Measurements from ENCODE around the gene GSN. TPM values are rescaled to one million over a fixed set of nuclear protein-coding genes. Genes with fewer than 3 reads are reported as not detected.
A peak's percentile ranks its signal among the peaks of the same experiment; 100 is the strongest.

Gene GSN
- total and polyA plus RNA-seq, 2 of the 13 experiments (the other 11 are each of a cell fraction or from before 2014, with no cell fraction given): 294 to 307 TPM

DNA sequence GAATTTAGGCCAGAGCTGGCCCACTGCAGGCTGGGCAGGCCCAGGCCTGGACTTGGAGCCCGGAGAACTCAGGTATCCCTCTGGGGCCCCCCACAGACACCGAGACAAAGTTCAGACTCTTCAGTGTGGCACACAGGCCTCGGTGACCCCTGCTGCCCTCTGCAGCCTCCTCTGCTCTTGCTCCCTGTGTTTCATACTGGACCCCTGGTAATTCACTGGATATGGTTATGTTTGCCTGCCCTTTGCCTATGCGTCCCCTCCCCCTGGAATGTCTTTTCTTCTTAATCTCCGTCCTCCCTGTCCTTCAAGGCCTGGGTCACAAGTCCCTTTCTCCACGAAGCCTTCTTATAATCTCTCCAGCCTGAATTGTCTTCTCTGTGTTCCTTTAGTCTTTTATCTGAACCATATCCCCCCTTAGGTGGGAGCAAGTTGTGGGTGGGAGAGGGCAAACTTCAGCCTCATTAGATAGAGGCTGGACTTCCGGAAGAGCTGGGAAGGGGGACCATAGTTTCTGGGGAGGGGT is 30.1 kb downstream of the GSN start (continued):
- no peak for TF ChIP-seq E2F1 (CRISPR knock-in tag; IDR thresholded peaks at IDR 0.05)
- no peak; the same call in 1 of the 2 replicates for TF ChIP-seq TOPORS (CRISPR knock-in tag; IDR thresholded peaks at IDR 0.05)
- TF ChIP-seq, protein P1, sequence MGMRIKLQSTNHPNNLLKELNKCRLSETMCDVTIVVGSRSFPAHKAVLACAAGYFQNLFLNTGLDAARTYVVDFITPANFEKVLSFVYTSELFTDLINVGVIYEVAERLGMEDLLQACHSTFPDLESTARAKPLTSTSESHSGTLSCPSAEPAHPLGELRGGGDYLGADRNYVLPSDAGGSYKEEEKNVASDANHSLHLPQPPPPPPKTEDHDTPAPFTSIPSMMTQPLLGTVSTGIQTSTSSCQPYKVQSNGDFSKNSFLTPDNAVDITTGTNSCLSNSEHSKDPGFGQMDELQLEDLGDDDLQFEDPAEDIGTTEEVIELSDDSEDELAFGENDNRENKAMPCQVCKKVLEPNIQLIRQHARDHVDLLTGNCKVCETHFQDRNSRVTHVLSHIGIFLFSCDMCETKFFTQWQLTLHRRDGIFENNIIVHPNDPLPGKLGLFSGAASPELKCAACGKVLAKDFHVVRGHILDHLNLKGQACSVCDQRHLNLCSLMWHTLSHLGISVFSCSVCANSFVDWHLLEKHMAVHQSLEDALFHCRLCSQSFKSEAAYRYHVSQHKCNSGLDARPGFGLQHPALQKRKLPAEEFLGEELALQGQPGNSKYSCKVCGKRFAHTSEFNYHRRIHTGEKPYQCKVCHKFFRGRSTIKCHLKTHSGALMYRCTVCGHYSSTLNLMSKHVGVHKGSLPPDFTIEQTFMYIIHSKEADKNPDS (CRISPR knock-in tag; IDR thresholded peaks at IDR 0.05): no peak
- TF ChIP-seq SNAPC2 (CRISPR knock-in tag; IDR thresholded peaks at IDR 0.05): no peak
- TF ChIP-seq THRA (CRISPR knock-in tag; IDR thresholded peaks at IDR 0.05; ENCODE audit: borderline replicate concordance): peak; percentile 80; the same call in 1 of the 2 replicates
- 0 out of 2 replicates have a peak, but pooled peaks have one; percentile 17 for TF ChIP-seq NKX3-1 (CRISPR knock-in tag; IDR thresholded peaks at IDR 0.05)
- peak; percentile 38 for TF ChIP-seq TBL1XR1 (IDR thresholded peaks at IDR 0.05; ENCODE audit: borderline replicate concordance, low read length, partially characterized antibody)

All from HepG2 (cell line).